Peyer's patch (tissue), 4 donors: ENCODE data around the gene BCL11A.

Source experiments
- POLR2A ChIP-seq, 2 donors: fragments of 450-650 bp; IDR thresholded peaks; one replicate each; pipeline ENCODE4 v1.5.1; 2017; ENCODE audit warnings: antibody characterized with exemption in 2 of 2, mild to moderate bottlenecking in 2 of 2, moderate library complexity in 2 of 2
- TF ChIP-seq, protein P1 (sequence below), 6 experiments: fragments of 450-650 bp in 4 of 6; fragments of 200-600 bp in 2 of 6; sonication (generic) in 1 of 6; IDR thresholded peaks; one replicate each; pipeline ENCODE4 v1.5.1; 2017 to 2019; ENCODE audit warnings: antibody characterized with exemption in 6 of 6, mild to moderate bottlenecking in 3 of 6, moderate library complexity in 1 of 6

DNA sequence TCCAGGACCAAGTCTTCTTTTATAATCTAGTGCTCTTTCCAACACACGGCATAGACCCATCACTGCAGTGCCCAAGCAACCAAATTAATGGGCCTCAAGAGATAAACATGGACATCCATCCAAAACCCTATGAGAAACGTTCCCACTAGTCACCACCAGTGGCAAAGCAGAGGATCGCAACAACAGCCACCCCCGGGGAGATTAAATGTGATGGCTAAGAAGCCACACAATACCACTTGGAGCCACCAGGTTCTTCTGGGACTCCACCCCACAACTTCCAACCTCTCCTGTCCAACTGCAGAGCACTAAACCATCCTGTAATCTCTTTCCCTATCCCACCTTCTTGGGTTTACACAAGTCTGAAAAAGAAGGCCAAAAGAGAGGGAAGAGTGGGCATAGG is 123.8 kb downstream of the BCL11A start:
- TF ChIP-seq POLR2A (IDR thresholded peaks at IDR 0.05), result no peak
- TF ChIP-seq, protein P1, sequence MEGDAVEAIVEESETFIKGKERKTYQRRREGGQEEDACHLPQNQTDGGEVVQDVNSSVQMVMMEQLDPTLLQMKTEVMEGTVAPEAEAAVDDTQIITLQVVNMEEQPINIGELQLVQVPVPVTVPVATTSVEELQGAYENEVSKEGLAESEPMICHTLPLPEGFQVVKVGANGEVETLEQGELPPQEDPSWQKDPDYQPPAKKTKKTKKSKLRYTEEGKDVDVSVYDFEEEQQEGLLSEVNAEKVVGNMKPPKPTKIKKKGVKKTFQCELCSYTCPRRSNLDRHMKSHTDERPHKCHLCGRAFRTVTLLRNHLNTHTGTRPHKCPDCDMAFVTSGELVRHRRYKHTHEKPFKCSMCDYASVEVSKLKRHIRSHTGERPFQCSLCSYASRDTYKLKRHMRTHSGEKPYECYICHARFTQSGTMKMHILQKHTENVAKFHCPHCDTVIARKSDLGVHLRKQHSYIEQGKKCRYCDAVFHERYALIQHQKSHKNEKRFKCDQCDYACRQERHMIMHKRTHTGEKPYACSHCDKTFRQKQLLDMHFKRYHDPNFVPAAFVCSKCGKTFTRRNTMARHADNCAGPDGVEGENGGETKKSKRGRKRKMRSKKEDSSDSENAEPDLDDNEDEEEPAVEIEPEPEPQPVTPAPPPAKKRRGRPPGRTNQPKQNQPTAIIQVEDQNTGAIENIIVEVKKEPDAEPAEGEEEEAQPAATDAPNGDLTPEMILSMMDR (IDR thresholded peaks at IDR 0.05), result no peak
